T-helper 9 cell (primary cell): ENCODE measurements around the gene FUCA1.
"Not testable (repeated sequence)": the region's sequence is repeated elsewhere in the genome, so short reads cannot be mapped to it uniquely, and the experiment has no call there.

Experiments
- DNase-seq: peaks from one replicate; pipeline ENCODE4 v3.0.0-alpha.2; 2020

The FUCA1 gene

GRCh38 chr1:23836037-23836436, 32.1 kb downstream of the FUCA1 start:
- DNase-seq: no peak

- DNase-seq: not testable (repeated sequence)
Observed at GRCh38 chr1:23834156-23834555, 33.9 kb downstream of the FUCA1 start.

DNA sequence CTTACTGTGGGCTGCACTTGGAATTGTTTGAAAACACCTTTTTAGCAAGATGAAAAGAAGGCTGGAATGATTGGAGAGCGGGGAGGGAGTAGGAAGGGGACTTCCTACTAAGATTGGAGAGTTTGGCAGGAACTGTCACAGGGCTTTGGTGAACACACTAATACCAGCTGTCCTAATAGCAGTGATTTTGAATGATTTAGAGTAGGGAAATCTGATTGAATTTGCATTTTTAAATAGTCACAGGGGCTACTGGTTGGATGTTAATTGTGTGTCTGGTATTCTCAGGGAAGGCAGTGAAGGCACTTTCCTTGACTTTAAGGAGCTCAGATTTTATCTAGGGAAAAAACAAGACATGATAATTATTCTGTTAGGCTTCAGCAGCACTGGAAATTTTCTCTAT, 40.4 kb downstream of the FUCA1 start:
- no peak for DNase-seq

GRCh38 chr1:23826590-23826989, 41.5 kb downstream of the FUCA1 start:
- not testable (repeated sequence) for DNase-seq

- no peak for DNase-seq
Observed at GRCh38 chr1:23825762-23826522, 42.1 kb downstream of the FUCA1 start.

- peak; percentile 85 for DNase-seq
Observed at GRCh38 chr1:23825076-23825761, 42.9 kb downstream of the FUCA1 start, which contains the start of gene HMGCL. Gene HMGCL (minus strand): TSS chr1:23825429. CDS start chr1:23825415, 14 bp downstream.

DNA sequence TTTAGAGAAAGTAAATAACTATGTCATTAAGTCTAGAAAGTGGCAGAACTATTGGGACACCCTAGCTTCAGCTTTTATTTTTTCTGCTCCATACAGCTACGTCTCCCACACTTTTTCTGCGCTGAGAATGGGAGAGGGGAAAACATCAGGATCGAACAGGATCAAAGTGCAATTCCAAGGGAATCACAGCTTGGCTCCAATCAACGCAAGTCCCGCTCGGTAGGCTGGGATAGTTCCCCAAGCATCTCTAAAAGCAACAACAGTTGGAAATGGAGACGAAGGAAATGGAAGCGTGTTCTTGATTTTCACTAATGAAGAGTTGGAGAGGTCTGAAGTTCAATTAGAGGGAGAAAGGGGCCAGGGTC, 43.4 kb downstream of the FUCA1 start:
- DNase-seq: no peak

GRCh38 chr1:23823767-23824166, 44.3 kb downstream of the FUCA1 start:
- no peak for DNase-seq

GRCh38 chr1:23817633-23818032, 50.5 kb downstream of the FUCA1 start:
- DNase-seq: no peak

DNA sequence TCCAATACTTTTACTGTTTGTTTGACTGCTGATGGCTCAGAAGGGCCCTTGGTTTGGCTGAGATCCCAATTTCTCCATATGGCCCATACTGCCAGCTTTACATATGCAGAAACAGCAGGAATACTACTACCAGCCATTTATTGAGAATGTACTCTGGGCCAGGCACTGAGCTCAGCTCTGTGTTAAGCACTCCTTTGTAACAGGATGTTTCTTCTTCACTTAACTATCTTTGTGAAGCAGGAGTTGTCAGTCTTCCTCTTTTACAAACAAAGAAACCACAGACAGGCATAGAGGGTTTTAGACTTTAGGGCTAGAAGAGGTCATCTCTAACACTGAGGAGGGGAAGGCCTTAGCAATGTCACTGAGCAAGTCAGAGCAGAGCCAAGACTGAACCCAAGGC, 51.2 kb downstream of the FUCA1 start:
- no peak for DNase-seq

DNA sequence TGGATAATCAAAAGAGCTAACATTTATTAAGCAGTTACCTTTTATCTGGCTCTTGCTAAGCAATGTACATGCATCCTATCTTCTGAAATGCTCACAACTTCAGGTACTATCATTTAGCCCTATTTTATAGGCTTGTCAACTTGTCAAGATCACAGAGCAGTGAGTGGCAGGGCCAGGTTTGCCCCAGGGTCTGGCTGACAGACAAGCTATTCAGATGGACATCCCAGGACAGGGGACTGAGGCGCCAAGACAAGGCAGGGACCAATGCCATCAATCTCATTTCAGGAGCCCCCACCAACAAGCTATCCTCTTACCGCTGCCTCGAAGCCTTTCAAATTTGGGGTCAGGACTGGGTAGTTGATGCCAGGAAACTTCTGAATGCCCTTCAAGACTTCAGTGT, 51.7 kb downstream of the FUCA1 start:
- DNase-seq: no peak

DNA sequence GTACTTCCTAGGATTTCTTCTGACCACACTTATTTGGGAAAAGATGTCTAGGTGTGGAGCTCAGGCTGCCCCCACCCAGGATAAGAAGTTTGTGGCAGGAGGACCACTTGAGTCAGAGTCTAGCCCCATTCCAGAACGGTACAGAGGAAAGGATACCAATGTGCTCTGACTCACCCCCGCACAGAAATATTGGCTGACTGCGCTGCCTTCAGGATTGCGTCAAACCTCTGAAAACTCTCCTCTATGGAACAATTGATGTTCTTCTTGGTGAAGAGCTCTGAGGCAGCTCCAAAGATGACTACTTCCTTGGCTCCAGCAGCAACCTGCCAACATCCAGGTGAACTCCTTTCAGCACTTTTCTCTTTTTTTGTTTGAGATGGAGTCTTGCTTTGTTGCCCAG, 54.1 kb downstream of the FUCA1 start:
- no peak for DNase-seq

GRCh38 chr1:23810818-23811540, 57.1 kb downstream of the FUCA1 start:
- no peak for DNase-seq

GRCh38 chr1:23809751-23810171, 58.3 kb downstream of the FUCA1 start:
- peak; percentile 74 for DNase-seq

- no peak for DNase-seq
Observed at GRCh38 chr1:23807453-23807852, 60.6 kb downstream of the FUCA1 start.

- no peak for DNase-seq
Observed at GRCh38 chr1:23806280-23806679, 61.8 kb downstream of the FUCA1 start.

- no peak for DNase-seq
Observed at GRCh38 chr1:23805025-23805424, 63.1 kb downstream of the FUCA1 start.

DNA sequence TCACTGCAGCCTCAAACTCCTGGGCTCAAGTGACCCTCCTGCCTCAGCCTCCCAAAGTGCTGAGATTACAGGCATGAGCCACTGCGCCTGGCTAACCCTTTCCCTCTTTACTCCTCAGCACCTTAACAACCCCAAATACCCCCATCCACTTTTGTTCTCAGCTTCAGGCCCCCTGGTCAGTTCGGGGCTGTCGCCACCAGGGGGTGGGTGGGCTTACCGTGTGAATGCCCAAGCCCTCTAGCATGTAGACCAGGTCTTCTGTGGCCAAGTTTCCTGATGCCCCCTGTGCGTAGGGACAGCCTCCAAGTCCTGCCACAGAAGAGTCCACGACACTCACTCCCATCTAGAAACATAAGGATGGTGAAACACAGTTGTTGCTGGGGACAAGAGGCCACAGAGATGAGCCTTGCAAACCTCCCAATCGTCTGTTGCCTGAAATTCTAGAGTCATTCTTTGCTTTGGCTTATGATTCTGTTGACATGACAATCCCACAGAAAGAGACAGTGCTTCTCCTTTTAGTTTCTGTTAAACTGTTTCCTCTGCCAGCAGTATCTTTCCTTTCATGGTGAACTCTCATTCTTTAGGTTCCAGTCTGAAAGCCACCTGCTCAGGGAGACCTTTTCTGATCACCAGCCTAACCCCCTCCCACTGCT, 63.8 kb downstream of the FUCA1 start:
- no peak for DNase-seq

- no peak for DNase-seq
Observed at GRCh38 chr1:23803674-23804073, 64.4 kb downstream of the FUCA1 start.

- not testable (repeated sequence) for DNase-seq
Observed at GRCh38 chr1:23802809-23803342, 65.2 kb downstream of the FUCA1 start.

- no peak for DNase-seq
Observed at GRCh38 chr1:23801876-23802275, 66.2 kb downstream of the FUCA1 start.

DNA sequence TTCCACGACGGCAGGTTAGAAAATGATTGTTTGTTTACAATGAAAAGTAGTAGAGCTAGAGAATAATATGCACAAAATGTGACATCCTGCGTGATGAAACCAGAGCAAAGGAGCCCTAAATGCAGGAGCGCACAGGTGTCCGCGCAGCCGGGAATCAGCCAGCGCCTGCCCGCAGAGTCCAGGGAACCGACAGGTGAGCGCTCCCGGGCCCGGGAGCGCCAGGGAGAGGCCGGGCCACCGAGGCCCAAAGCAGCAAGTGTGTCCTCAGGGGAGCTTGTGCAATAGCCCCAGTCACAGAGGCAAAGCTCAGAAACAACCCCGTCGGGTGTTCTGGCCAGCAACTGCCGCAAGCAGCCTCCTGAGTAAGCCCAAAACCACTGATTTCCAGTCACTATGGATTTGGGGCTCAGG, 66.7 kb downstream of the FUCA1 start:
- no peak for DNase-seq
